SK-N-SH (cell line): Measurements from ENCODE around the gene OLFML1. TPM values are rescaled to one million over a fixed set of nuclear protein-coding genes. Genes with fewer than 3 reads are reported as not detected.

ENCODE experiments used
- CTCF ChIA-PET: fragments of 300-600, 350-600 bp; formaldehyde crosslinking; extraction: SDS; loops from one replicate; lab custom pipeline; 2021; lab: Yijun Ruan, JAX
- POLR2A ChIA-PET: fragments of 350-600 bp; sonication (Branson Sonifier 250); formaldehyde crosslinking; extraction: SDS; loops from one replicate; lab custom pipeline; 2020; ENCODE audit warnings: antibody characterized with exemption, inconsistent platforms; lab: Yijun Ruan, JAX
- DNase-seq: peaks from one replicate; pipeline ENCODE4 v3.0.0; 2012
- H2AFZ ChIP-seq: fragments of 200-600 bp; sonication (generic); 2 replicates; pipeline ENCODE4 v1.8.1; 2016; ENCODE audit warnings: antibody characterized with exemption, mild to moderate bottlenecking, low read depth
- H3F3A ChIP-seq: fragments of 200-600 bp; sonication (generic); replicated peaks from 2 replicates; pipeline ENCODE3; 2016; ENCODE audit warnings: antibody characterized with exemption, mild to moderate bottlenecking; ENCODE audit not compliant: insufficient read depth
- H3K27ac ChIP-seq, 2 experiments: fragments of 200-500 bp in 1 of 2; fragments of 200-600 bp in 1 of 2; sonication (Bioruptor generic) in 1 of 2; sonication (generic), shearing (Covaris generic) in 1 of 2; 2 replicates each; pipeline versions ENCODE4 v1.5.1 to v1.6.1; 2014 to 2016; ENCODE audit warnings: low read depth in 2 of 2, inconsistent platforms in 1 of 2, low read length in 1 of 2, mild to moderate bottlenecking in 1 of 2, mixed read lengths in 1 of 2
- H3K27me3 ChIP-seq: fragments of 200-600 bp; sonication (generic), shearing (Covaris generic); 2 replicates; pipeline ENCODE4 v1.6.1; 2016; ENCODE audit warnings: mixed run types; ENCODE audit not compliant: insufficient read depth
- H3K36me3 ChIP-seq, 2 experiments: fragments of 200-500 bp in 1 of 2; fragments of 200-600 bp in 1 of 2; sonication (Bioruptor generic) in 1 of 2; sonication (generic) in 1 of 2; replicated peaks in 1 of 2; 2 replicates each; pipeline versions ENCODE3 to v1.5.1; 2014 to 2016; ENCODE audit warnings: low read length in 1 of 2, mild to moderate bottlenecking in 1 of 2; ENCODE audit not compliant: insufficient read depth in 2 of 2, control insufficient read depth in 1 of 2
- H3K4me1 ChIP-seq, 2 experiments: fragments of 200-500 bp in 1 of 2; fragments of 200-600 bp in 1 of 2; sonication (Bioruptor generic) in 1 of 2; sonication (generic), shearing (Covaris generic) in 1 of 2; 2 replicates each; pipeline versions ENCODE4 v1.5.1 to v1.6.1; 2014 to 2016; ENCODE audit warnings: low read depth in 1 of 2, low read length in 1 of 2, mixed run types in 1 of 2; ENCODE audit not compliant: insufficient read depth in 2 of 2, control insufficient read depth in 1 of 2
- H3K4me2 ChIP-seq: fragments of 200-600 bp; sonication (generic), shearing (Covaris generic); 2 replicates; pipeline ENCODE4 v1.6.1; 2017; ENCODE audit warnings: mixed run types
- H3K4me3 ChIP-seq, 2 experiments: fragments of 200-500 bp in 1 of 2; fragments of 200-600 bp in 1 of 2; sonication (Bioruptor generic) in 1 of 2; sonication (generic), shearing (Covaris generic) in 1 of 2; 2 replicates each; pipeline versions ENCODE4 v1.5.1 to v1.8.1; 2014 to 2016; ENCODE audit warnings: low read depth in 2 of 2, inconsistent platforms in 1 of 2, low read length in 1 of 2, mild to moderate bottlenecking in 1 of 2, mixed read lengths in 1 of 2, moderate library complexity in 1 of 2
- H3K79me2 ChIP-seq: fragments of 200-600 bp; sonication (generic); 2 replicates; pipeline ENCODE4 v1.8.1; 2017; ENCODE audit warnings: mild to moderate bottlenecking; ENCODE audit not compliant: insufficient read depth
- H3K9ac ChIP-seq: fragments of 200-600 bp; sonication (generic); 2 replicates; pipeline ENCODE4 v1.6.1; 2017; ENCODE audit warnings: mixed run types
- H3K9me2 ChIP-seq: fragments of 200-600 bp; sonication (generic); 2 replicates; pipeline ENCODE4 v1.6.1; 2017; ENCODE audit warnings: mixed run types
- H3K9me3 ChIP-seq: fragments of 200-600 bp; sonication (generic); 2 replicates; pipeline ENCODE4 v1.6.1; 2017; ENCODE audit warnings: mixed run types, mild to moderate bottlenecking, moderate library complexity
- H4K20me1 ChIP-seq: fragments of 200-600 bp; sonication (generic); 2 replicates; pipeline ENCODE4 v1.6.1; 2017; ENCODE audit warnings: mild to moderate bottlenecking, mixed run types; ENCODE audit not compliant: insufficient read depth
- FOXJ3 ChIP-seq: sonication (generic); formaldehyde crosslinking; IDR thresholded peaks from 2 replicates; pipeline ENCODE4 v1.5.1; 2020; ENCODE audit warnings: mild to moderate bottlenecking, missing genetic modification reagents
- GABPA ChIP-seq: IDR thresholded peaks from 2 replicates; pipeline ENCODE4 v1.4.0; 2012; ENCODE audit warnings: low read depth, mild to moderate bottlenecking
- NFIC ChIP-seq: IDR thresholded peaks from 2 replicates; pipeline ENCODE4 v1.4.0; 2012; ENCODE audit warnings: borderline replicate concordance
- NRF1 ChIP-seq: IDR thresholded peaks from 2 replicates; pipeline ENCODE4 v1.6.1; 2012; ENCODE audit warnings: low read depth, mild to moderate bottlenecking, low read length
- POLR2AphosphoS5 ChIP-seq: IDR thresholded peaks from 2 replicates; pipeline ENCODE4 v1.6.1; 2012; ENCODE audit warnings: low read depth, low read length
- RCOR1 ChIP-seq: fragments of 150-350 bp; IDR thresholded peaks from 2 replicates; pipeline ENCODE4 v1.6.1; 2017; ENCODE audit warnings: antibody characterized with exemption, low read length
- RFX5 ChIP-seq: IDR thresholded peaks from 2 replicates; pipeline ENCODE4 v1.6.1; 2012; ENCODE audit warnings: mild to moderate bottlenecking, improper control_type of control experiment, low read length
- TAF1 ChIP-seq: IDR thresholded peaks from 2 replicates; pipeline ENCODE4 v1.6.1; 2012; ENCODE audit warnings: low read depth, mild to moderate bottlenecking, low read length, moderate library complexity, borderline replicate concordance
- YY1 ChIP-seq: IDR thresholded peaks from 2 replicates; pipeline ENCODE4 v1.4.0; 2012; ENCODE audit warnings: low read depth, mild to moderate bottlenecking
- WGBS: methylation state at CpG from one replicate; pipeline ENCODE4 v1.1.6; 2017; ENCODE audit warnings: low lambda C conversion rate; 5-methylcytosine and 5-hydroxymethylcytosine counted together
- polyA plus RNA-seq, 3 experiments: library from polyadenylated mRNA; depleted of rRNA; stranded (reverse); fragments of >200 nt; gene quantifications; 2 replicates each; pipeline ENCODE4 v1.2.3, GENCODE V29; 2012
- TF ChIP-seq, protein P1 (sequence below): IDR thresholded peaks from 2 replicates; pipeline ENCODE4 v1.4.0; 2012; ENCODE audit warnings: low read depth, borderline replicate concordance
- TF ChIP-seq, protein P2 (sequence below): IDR thresholded peaks from 2 replicates; pipeline ENCODE4 v1.4.0; 2012; ENCODE audit warnings: low read depth, borderline replicate concordance
- TF ChIP-seq, protein P3 (sequence below): IDR thresholded peaks from 2 replicates; pipeline ENCODE4; 2012
- TF ChIP-seq, protein P4 (sequence below): IDR thresholded peaks from 2 replicates; pipeline ENCODE4 v1.6.1; 2012; ENCODE audit warnings: mild to moderate bottlenecking, low read depth, low read length, moderate library complexity
- TF ChIP-seq, protein P5 (sequence below): IDR thresholded peaks from 2 replicates; pipeline ENCODE4 v1.4.0; 2012; ENCODE audit warnings: low read depth
- TF ChIP-seq, protein P6 (sequence below): fragments of 150-350 bp; IDR thresholded peaks from 2 replicates; pipeline ENCODE4 v1.6.1; 2016; ENCODE audit warnings: mild to moderate bottlenecking, low read depth, low read length
- TF ChIP-seq, protein P7 (sequence below): fragments of 150-350 bp; IDR thresholded peaks from 2 replicates; pipeline ENCODE4 v1.6.1; 2017; ENCODE audit warnings: antibody characterized with exemption, low read length, low read depth, borderline replicate concordance
- TF ChIP-seq, protein P8 (sequence below): fragments of 200-600 bp; sonication (generic); IDR thresholded peaks from 2 replicates; pipeline ENCODE4 v1.6.1; 2017; ENCODE audit warnings: antibody characterized with exemption, mild to moderate bottlenecking, moderate library complexity

OLFML1 gene
- polyA plus RNA-seq, 1 of the 3 experiments (the other 2 are of a cell fraction) = not detected

DNA sequence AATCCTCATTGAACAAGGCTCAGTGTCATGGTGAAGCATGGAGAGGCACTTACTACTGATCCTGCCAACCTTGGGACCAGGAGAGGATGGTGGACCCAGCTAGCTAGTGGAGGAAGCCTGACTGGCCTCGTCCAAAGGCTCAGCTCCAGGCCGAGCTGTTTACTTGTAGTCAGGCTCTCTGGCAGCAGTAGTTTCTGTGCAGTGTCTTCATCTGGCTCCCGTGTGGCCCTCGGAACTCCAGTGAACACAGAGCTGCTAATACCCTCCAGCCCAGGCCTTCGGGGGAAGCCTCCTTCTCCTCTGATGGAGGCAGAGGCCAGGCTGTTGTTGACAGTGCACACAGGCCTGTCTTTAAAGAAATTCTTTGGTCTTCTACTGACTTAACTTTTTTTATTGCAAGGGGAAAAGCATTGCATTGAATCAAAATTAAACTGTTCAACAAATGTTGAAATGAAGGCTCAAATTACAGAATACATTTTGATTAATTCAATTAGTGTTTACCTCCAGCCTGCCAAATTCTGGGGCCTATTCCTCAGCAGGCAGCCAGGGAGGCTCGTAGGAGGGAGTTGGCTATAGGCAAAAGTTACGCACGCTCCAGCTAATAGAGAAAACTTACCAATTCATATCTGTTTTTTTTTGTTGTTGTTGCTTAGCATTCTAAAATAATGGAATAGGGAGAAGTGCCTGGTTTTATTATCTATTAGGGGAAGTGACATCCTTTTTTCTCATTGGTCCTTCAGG is 47.3 kb downstream of the OLFML1 start:
- no peaks in the 10 kb centered on the region for H3K9me3 ChIP-seq
- H4K20me1 ChIP-seq = no peaks in the 10 kb centered on the region
- H3K27ac ChIP-seq = no peak overlapping the region
- 57% methylated on average over 5 of the region's 8 CpGs for WGBS
- no peaks in the 10 kb centered on the region for H3K9me2 ChIP-seq
- H3K27me3 ChIP-seq = no peaks in the 10 kb centered on the region; the same call in 1 of the 2 replicates
- no peak overlapping the region for H3K9ac ChIP-seq
- DNase-seq = no peak
- ChIA-PET POLR2A (no interaction called here), CTCF (interaction anchor here (0.8 to 1.3 kb wide), 3 partner anchors 17 to 39 kb away, joined by 4 read pairs; no protein-coding TSS in a partner anchor)
- no peaks in the 10 kb centered on the region for H3F3A ChIP-seq
- TF ChIP-seq RCOR1 (no peak), POLR2AphosphoS5 (no peak), TAF1 (no peak), RFX5 (no peak), YY1 (no peak), GABPA (no peak), FOXJ3 (no peak), NFIC (no peak), NRF1 (no peak)
- TF ChIP-seq, protein P1, sequence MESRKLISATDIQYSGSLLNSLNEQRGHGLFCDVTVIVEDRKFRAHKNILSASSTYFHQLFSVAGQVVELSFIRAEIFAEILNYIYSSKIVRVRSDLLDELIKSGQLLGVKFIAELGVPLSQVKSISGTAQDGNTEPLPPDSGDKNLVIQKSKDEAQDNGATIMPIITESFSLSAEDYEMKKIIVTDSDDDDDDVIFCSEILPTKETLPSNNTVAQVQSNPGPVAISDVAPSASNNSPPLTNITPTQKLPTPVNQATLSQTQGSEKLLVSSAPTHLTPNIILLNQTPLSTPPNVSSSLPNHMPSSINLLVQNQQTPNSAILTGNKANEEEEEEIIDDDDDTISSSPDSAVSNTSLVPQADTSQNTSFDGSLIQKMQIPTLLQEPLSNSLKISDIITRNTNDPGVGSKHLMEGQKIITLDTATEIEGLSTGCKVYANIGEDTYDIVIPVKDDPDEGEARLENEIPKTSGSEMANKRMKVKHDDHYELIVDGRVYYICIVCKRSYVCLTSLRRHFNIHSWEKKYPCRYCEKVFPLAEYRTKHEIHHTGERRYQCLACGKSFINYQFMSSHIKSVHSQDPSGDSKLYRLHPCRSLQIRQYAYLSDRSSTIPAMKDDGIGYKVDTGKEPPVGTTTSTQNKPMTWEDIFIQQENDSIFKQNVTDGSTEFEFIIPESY = no peak
- TF ChIP-seq, protein P2, sequence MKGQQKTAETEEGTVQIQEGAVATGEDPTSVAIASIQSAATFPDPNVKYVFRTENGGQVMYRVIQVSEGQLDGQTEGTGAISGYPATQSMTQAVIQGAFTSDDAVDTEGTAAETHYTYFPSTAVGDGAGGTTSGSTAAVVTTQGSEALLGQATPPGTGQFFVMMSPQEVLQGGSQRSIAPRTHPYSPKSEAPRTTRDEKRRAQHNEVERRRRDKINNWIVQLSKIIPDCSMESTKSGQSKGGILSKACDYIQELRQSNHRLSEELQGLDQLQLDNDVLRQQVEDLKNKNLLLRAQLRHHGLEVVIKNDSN = no peak
- TF ChIP-seq, protein P3, sequence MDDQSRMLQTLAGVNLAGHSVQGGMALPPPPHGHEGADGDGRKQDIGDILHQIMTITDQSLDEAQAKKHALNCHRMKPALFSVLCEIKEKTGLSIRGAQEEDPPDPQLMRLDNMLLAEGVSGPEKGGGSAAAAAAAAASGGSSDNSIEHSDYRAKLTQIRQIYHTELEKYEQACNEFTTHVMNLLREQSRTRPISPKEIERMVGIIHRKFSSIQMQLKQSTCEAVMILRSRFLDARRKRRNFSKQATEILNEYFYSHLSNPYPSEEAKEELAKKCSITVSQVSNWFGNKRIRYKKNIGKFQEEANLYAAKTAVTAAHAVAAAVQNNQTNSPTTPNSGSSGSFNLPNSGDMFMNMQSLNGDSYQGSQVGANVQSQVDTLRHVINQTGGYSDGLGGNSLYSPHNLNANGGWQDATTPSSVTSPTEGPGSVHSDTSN = no peak
- TF ChIP-seq, protein P4, sequence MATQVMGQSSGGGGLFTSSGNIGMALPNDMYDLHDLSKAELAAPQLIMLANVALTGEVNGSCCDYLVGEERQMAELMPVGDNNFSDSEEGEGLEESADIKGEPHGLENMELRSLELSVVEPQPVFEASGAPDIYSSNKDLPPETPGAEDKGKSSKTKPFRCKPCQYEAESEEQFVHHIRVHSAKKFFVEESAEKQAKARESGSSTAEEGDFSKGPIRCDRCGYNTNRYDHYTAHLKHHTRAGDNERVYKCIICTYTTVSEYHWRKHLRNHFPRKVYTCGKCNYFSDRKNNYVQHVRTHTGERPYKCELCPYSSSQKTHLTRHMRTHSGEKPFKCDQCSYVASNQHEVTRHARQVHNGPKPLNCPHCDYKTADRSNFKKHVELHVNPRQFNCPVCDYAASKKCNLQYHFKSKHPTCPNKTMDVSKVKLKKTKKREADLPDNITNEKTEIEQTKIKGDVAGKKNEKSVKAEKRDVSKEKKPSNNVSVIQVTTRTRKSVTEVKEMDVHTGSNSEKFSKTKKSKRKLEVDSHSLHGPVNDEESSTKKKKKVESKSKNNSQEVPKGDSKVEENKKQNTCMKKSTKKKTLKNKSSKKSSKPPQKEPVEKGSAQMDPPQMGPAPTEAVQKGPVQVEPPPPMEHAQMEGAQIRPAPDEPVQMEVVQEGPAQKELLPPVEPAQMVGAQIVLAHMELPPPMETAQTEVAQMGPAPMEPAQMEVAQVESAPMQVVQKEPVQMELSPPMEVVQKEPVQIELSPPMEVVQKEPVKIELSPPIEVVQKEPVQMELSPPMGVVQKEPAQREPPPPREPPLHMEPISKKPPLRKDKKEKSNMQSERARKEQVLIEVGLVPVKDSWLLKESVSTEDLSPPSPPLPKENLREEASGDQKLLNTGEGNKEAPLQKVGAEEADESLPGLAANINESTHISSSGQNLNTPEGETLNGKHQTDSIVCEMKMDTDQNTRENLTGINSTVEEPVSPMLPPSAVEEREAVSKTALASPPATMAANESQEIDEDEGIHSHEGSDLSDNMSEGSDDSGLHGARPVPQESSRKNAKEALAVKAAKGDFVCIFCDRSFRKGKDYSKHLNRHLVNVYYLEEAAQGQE = no peak
- TF ChIP-seq, protein P5, sequence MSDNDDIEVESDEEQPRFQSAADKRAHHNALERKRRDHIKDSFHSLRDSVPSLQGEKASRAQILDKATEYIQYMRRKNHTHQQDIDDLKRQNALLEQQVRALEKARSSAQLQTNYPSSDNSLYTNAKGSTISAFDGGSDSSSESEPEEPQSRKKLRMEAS = no peak
- TF ChIP-seq, protein P6, sequence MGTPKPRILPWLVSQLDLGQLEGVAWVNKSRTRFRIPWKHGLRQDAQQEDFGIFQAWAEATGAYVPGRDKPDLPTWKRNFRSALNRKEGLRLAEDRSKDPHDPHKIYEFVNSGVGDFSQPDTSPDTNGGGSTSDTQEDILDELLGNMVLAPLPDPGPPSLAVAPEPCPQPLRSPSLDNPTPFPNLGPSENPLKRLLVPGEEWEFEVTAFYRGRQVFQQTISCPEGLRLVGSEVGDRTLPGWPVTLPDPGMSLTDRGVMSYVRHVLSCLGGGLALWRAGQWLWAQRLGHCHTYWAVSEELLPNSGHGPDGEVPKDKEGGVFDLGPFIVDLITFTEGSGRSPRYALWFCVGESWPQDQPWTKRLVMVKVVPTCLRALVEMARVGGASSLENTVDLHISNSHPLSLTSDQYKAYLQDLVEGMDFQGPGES = no peak
- TF ChIP-seq, protein P7, sequence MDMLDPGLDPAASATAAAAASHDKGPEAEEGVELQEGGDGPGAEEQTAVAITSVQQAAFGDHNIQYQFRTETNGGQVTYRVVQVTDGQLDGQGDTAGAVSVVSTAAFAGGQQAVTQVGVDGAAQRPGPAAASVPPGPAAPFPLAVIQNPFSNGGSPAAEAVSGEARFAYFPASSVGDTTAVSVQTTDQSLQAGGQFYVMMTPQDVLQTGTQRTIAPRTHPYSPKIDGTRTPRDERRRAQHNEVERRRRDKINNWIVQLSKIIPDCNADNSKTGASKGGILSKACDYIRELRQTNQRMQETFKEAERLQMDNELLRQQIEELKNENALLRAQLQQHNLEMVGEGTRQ = no peak
- TF ChIP-seq, protein P8, sequence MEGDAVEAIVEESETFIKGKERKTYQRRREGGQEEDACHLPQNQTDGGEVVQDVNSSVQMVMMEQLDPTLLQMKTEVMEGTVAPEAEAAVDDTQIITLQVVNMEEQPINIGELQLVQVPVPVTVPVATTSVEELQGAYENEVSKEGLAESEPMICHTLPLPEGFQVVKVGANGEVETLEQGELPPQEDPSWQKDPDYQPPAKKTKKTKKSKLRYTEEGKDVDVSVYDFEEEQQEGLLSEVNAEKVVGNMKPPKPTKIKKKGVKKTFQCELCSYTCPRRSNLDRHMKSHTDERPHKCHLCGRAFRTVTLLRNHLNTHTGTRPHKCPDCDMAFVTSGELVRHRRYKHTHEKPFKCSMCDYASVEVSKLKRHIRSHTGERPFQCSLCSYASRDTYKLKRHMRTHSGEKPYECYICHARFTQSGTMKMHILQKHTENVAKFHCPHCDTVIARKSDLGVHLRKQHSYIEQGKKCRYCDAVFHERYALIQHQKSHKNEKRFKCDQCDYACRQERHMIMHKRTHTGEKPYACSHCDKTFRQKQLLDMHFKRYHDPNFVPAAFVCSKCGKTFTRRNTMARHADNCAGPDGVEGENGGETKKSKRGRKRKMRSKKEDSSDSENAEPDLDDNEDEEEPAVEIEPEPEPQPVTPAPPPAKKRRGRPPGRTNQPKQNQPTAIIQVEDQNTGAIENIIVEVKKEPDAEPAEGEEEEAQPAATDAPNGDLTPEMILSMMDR = no peak
- H3K4me2 ChIP-seq = no peak overlapping the region
- H3K36me3 ChIP-seq = no peaks in the 10 kb centered on the region
- H3K4me3 ChIP-seq = no peak overlapping the region
- no peaks in the 10 kb centered on the region for H3K79me2 ChIP-seq
- H2AFZ ChIP-seq = no peak overlapping the region
- H3K4me1 ChIP-seq = peaks cover 0 to 4% of the 10 kb centered on the region in 2 experiments; a peak in 1 of 4 replicates
